ENCODE results near the gene HIP1. TPM values are rescaled to one million over a fixed set of nuclear protein-coding genes. Genes with fewer than 3 reads are reported as not detected.
A peak's percentile ranks its signal among the peaks of the same experiment; 100 is the strongest.

HIP1 gene
- total RNA-seq, 1 experiment from 2014 or later, result 32.0 TPM

GRCh38 chr7:75621124-75621523 lies 117.6 kb downstream of the HIP1 start:
- no TSS peak for BruUV-seq (replicated peaks)
- Histone ChIP-seq H4K20me1 (ENCODE audit: insufficient read depth) (no peaks in the 10 kb centered on the region), H3K36me3 (ENCODE audit: low read depth) (no peaks in the 10 kb centered on the region), H3F3A (ENCODE audit: insufficient read depth, low read depth) (peaks cover 19% of the 10 kb centered on the region), H3K27ac (no peak overlapping the region), H2AFZ (no peak overlapping the region), H3K4me2 (no peak overlapping the region), H3K9me3 (ENCODE audit: insufficient read depth, low read depth) (no peaks in the 10 kb centered on the region), H3K79me2 (ENCODE audit: low read depth) (no peaks in the 10 kb centered on the region), H3K4me1 (replicated peaks; ENCODE audit: insufficient read depth) (peaks cover 26% of the 10 kb centered on the region), H3K4me3 (no peak overlapping the region), H3K9me2 (ENCODE audit: insufficient read depth) (no peaks in the 10 kb centered on the region), H3K27me3 (ENCODE audit: insufficient read depth, low read depth) (no peaks in the 10 kb centered on the region)
- no peak for TF ChIP-seq EZH2 (IDR thresholded peaks at IDR 0.05; ENCODE audit: low read depth)
- TF ChIP-seq, protein P1, sequence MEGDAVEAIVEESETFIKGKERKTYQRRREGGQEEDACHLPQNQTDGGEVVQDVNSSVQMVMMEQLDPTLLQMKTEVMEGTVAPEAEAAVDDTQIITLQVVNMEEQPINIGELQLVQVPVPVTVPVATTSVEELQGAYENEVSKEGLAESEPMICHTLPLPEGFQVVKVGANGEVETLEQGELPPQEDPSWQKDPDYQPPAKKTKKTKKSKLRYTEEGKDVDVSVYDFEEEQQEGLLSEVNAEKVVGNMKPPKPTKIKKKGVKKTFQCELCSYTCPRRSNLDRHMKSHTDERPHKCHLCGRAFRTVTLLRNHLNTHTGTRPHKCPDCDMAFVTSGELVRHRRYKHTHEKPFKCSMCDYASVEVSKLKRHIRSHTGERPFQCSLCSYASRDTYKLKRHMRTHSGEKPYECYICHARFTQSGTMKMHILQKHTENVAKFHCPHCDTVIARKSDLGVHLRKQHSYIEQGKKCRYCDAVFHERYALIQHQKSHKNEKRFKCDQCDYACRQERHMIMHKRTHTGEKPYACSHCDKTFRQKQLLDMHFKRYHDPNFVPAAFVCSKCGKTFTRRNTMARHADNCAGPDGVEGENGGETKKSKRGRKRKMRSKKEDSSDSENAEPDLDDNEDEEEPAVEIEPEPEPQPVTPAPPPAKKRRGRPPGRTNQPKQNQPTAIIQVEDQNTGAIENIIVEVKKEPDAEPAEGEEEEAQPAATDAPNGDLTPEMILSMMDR (conservative IDR thresholded peaks at IDR 0.05), result no peak
- CTCF ChIA-PET, result no interaction called here
- DNase-seq, result no peak
- intact Hi-C loops (cut with micrococcal nuclease; ENCODE audit: unreplicated experiment), result no loop called here
- POLR2A ChIA-PET (ENCODE audit: unreplicated experiment), result interaction anchor here (0.5 kb wide), 1 partner anchor 60 kb away, joined by 6 read pairs; no protein-coding TSS in a partner anchor

GRCh38 chr7:75619636-75620035 lies 119.1 kb downstream of the HIP1 start:
- CTCF ChIA-PET, result no interaction called here
- intact Hi-C loops (cut with micrococcal nuclease; ENCODE audit: unreplicated experiment), result loop anchor here (5.0 kb wide), 1 partner anchor 108 kb away; no protein-coding TSS in a partner anchor
- H4K20me1 ChIP-seq (ENCODE audit: insufficient read depth), result no peaks in the 10 kb centered on the region

DNA sequence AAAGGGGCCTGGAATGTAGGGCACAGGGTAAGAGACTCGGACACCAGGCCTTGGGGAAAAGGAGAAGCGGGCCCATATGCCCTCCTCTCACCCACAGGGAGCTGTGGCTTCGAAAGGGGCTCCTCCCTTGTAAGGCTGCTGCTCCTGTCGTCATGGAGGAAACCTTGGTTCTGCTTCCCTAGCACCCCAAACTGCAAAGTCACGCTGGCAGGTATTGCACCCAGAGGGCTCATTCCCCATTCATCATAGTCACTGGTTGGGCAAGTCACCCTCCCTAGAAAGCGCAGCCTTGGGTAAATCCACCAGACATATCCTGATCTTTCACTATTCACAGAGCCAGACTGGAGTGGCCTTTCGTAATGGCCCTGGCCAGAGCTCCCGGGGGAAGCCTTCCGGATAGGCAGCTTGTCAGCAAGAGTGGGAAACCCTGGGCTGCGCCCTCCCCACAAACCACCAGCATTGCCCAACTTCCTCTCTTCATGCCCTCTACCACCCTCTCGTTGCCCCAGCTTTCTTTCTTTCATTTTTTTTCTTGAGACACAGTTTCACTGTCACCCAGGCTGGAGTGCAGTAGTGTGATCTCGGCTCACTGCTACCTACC lies 121.0 kb downstream of the HIP1 start:
- intact Hi-C loops (cut with micrococcal nuclease; ENCODE audit: unreplicated experiment), result loop anchor here (5.0 kb wide), 1 partner anchor 110 kb away; no protein-coding TSS in a partner anchor
- no peaks in the 10 kb centered on the region for H3K9me3 ChIP-seq (ENCODE audit: insufficient read depth, low read depth)
- H2AFZ ChIP-seq, result peak overlapping the region; percentile 37; the same call in 1 of the 2 replicates
- no peak for TF ChIP-seq EZH2 (IDR thresholded peaks at IDR 0.05; ENCODE audit: low read depth)
- TF ChIP-seq, protein P1 (conservative IDR thresholded peaks at IDR 0.05), result no peak
- DNase-seq, result peak; percentile 89 to 99
- peaks cover 19% of the 10 kb centered on the region for H3F3A ChIP-seq (ENCODE audit: insufficient read depth, low read depth)
- H3K79me2 ChIP-seq (ENCODE audit: low read depth), result no peaks in the 10 kb centered on the region
- H3K27ac ChIP-seq, result peak overlapping the region; percentile 96
- H3K9me2 ChIP-seq (ENCODE audit: insufficient read depth), result no peaks in the 10 kb centered on the region
- ChIA-PET CTCF (no interaction called here), POLR2A (ENCODE audit: unreplicated experiment) (interaction anchor here (0.5 to 0.7 kb wide), 3 partner anchors 47 to 53 kb away, joined by 3 to 44 read pairs (median 5); no protein-coding TSS in a partner anchor)
- H3K4me3 ChIP-seq, result peak overlapping the region; percentile 7; the same call in 1 of the 2 replicates
- BruUV-seq (replicated peaks), result no TSS peak
- no peaks in the 10 kb centered on the region for H4K20me1 ChIP-seq (ENCODE audit: insufficient read depth)
- H3K4me2 ChIP-seq, result peak overlapping the region; percentile 67
- H3K36me3 ChIP-seq (ENCODE audit: low read depth), result no peaks in the 10 kb centered on the region
- no peaks in the 10 kb centered on the region for H3K27me3 ChIP-seq (ENCODE audit: insufficient read depth, low read depth)
- peaks cover 27% of the 10 kb centered on the region for H3K4me1 ChIP-seq (replicated peaks; ENCODE audit: insufficient read depth)

More at GRCh38 chr7:75619636-75620035, 119.1 kb downstream of the HIP1 start:
- BruUV-seq (replicated peaks), result no TSS peak
- Histone ChIP-seq H3K4me1 (replicated peaks; ENCODE audit: insufficient read depth) (peaks cover 27% of the 10 kb centered on the region), H3F3A (ENCODE audit: insufficient read depth, low read depth) (peaks cover 19% of the 10 kb centered on the region), H2AFZ (no peak overlapping the region), H3K36me3 (ENCODE audit: low read depth) (no peaks in the 10 kb centered on the region), H3K27me3 (ENCODE audit: insufficient read depth, low read depth) (no peaks in the 10 kb centered on the region), H3K4me3 (no peak overlapping the region), H3K79me2 (ENCODE audit: low read depth) (no peaks in the 10 kb centered on the region), H3K27ac (no peak overlapping the region), H3K4me2 (no peak overlapping the region), H3K9me3 (ENCODE audit: insufficient read depth, low read depth) (no peaks in the 10 kb centered on the region), H3K9me2 (ENCODE audit: insufficient read depth) (no peaks in the 10 kb centered on the region)
- POLR2A ChIA-PET (ENCODE audit: unreplicated experiment), result interaction anchor here (0.6 kb wide), 1 partner anchor 11 kb away, joined by 9 read pairs; no protein-coding TSS in a partner anchor
- TF ChIP-seq EZH2 (IDR thresholded peaks at IDR 0.05; ENCODE audit: low read depth), result no peak
- TF ChIP-seq, protein P1 (conservative IDR thresholded peaks at IDR 0.05), result no peak
- no peak for DNase-seq

Data from PC-9 (cell line).